ENCODE measurements around the gene CHD9.

GRCh38 chr16:53341792-53342191 lies 287.0 kb downstream of the CHD9 start:
- TF ChIP-seq POLR2A (IDR thresholded peaks at IDR 0.05): no peak
- TF ChIP-seq CTCF (IDR thresholded peaks at IDR 0.05 in 4 of 5, conservative IDR thresholded peaks at IDR 0.05 in 1 of 5): no peak

Measured in gastrocnemius medialis (tissue), 4 donors.